DND-41 (cell line): ENCODE results near the gene NCF4.

Experiments
- EZH2 ChIP-seq: IDR thresholded peaks from 3 replicates; pipeline ENCODE4 v1.6.1; 2012; ENCODE audit warnings: borderline replicate concordance, low read depth, mild to moderate bottlenecking, moderate library complexity, low read length, inconsistent platforms; ENCODE audit not compliant: severe bottlenecking
- TF ChIP-seq, protein P1 (sequence below): IDR thresholded peaks from 2 replicates; pipeline ENCODE4 v1.5.1; 2012; ENCODE audit warnings: borderline replicate concordance, low read length, moderate library complexity, mild to moderate bottlenecking; ENCODE audit not compliant: poor library complexity, severe bottlenecking; ENCODE audit errors: extremely low read depth

DNA sequence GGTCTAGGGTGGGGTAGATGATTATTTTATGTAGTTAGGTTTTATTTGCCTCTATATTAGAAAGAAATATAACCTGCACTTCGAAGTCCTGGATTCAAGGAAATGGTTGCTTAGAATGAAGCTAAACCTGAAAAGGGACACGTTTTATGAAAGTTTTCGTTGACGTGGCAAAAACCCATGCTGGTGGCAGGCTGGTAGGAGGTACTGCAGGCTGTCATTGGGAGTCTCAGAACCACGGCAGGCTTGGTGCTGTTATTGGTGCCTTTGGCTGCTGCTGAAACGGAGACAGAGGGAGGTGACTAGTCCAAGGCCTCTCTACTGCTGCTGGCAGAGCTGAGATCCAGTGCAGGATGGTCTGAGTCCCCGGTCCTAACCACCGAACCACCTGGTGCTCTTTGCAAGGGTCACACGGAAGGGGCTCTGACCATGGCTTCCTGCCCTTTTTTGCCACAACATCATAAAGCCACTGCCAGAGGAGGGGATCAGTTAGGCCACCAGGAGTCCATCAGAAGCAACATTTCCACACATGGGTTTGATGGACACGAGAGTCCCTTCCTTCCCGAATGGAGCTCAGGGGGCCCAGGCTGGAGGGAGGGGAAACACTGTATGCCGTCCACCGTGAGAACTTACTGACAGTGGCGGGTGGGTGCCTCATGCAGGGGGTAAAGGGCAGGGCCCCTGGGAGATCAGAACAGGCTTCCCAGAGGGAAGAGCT lies 66.1 kb downstream of the NCF4 start:
- TF ChIP-seq, protein P1, sequence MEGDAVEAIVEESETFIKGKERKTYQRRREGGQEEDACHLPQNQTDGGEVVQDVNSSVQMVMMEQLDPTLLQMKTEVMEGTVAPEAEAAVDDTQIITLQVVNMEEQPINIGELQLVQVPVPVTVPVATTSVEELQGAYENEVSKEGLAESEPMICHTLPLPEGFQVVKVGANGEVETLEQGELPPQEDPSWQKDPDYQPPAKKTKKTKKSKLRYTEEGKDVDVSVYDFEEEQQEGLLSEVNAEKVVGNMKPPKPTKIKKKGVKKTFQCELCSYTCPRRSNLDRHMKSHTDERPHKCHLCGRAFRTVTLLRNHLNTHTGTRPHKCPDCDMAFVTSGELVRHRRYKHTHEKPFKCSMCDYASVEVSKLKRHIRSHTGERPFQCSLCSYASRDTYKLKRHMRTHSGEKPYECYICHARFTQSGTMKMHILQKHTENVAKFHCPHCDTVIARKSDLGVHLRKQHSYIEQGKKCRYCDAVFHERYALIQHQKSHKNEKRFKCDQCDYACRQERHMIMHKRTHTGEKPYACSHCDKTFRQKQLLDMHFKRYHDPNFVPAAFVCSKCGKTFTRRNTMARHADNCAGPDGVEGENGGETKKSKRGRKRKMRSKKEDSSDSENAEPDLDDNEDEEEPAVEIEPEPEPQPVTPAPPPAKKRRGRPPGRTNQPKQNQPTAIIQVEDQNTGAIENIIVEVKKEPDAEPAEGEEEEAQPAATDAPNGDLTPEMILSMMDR = no peak
- TF ChIP-seq EZH2 = no peak
